DMS53 treated with DMSO at 0.1 percent for 48 hours (cell line): ENCODE measurements around the gene CSNK1A1.

Experiments
- DNase-seq: peaks from one replicate; lab custom pipeline; 2025; ENCODE audit not compliant: unreplicated experiment; lab: John Stamatoyannopoulos, UW

Gene CSNK1A1

GRCh38 chr5:149575131-149575530 lies 23.9 kb upstream of the CSNK1A1 start:
- no peak for DNase-seq

DNA sequence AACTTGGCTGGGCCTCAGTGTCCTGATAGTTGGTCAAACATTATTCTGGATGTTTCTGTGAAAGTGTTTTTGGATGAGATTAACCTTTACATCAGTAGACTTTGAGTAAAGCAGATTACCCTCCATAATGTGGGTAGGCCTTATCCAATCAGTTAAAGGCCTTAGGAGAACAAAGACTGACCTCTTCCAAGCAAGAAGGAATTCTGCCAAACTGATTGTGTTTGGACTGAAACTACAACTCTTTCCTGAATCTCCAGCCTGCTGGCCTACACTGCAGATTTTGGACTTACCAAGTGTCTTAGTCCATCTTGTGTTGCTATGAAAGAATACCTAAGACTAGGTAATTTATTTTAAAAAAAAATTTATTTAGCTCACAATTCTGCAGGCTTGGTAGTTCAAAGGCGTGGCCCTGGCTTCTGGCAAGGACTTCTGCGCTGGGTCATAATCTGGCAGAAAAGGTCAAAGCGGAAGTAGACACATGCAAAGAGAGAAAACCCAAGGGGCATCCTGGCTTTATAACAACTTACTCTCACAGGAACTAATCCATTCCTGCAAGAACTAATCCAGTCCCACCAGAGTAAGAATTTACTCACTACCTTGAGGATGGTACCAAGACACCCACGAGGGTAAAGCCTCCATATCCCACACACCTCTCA lies 21.5 kb upstream of the CSNK1A1 start:
- no peak for DNase-seq

GRCh38 chr5:149572170-149572569 lies 20.9 kb upstream of the CSNK1A1 start:
- DNase-seq = no peak

GRCh38 chr5:149567226-149567625 lies 16.0 kb upstream of the CSNK1A1 start:
- DNase-seq = no peak

- DNase-seq = peak; percentile 90
Observed at GRCh38 chr5:149564542-149565140, 13.4 kb upstream of the CSNK1A1 start.

GRCh38 chr5:149563466-149563865 lies 12.2 kb upstream of the CSNK1A1 start:
- DNase-seq = no peak

DNA sequence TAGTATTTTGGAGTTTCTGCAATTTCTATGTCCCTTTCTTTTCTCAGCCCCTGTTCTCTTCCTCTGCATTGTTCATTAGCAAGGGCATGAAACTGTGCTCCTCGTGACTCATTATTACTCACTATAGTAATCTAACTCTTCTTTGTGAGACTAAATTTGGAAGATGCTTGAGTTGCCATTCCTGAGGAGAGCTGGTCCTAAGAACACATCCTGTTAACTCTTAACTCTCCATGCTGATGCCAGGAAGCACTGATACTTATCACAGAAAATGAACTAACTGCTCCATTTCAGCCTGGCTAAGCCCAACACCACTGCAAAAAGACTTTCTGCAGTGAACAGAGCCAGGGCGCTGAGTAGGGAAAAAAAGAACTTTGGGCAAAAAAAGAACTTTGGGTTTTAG lies 10.6 kb upstream of the CSNK1A1 start:
- DNase-seq = peak; percentile 69

DNA sequence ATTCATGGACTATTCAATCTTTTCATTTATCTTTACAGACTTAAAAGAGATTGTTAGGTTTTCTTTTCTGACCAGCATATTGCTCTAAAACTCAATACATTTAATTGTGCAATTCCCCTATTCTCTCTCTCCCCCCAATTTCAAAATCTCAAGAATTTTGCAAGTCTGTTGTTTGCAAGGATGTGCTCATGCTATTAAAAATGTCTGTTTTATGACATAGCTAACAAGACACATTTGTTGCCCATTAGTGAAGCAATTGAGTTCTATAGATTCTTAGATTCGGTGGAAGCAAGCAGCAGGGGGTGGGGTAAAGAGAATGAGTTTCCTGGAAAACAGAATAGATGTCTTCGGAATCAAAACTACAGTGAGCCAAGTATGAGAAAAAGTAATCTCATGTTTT lies 8.5 kb upstream of the CSNK1A1 start:
- DNase-seq = no peak

- no peak for DNase-seq
Observed at GRCh38 chr5:149552553-149553160, 1.4 kb upstream of the CSNK1A1 start.

GRCh38 chr5:149552038-149552494 lies 827 bp upstream of the CSNK1A1 start:
- no peak for DNase-seq

DNA sequence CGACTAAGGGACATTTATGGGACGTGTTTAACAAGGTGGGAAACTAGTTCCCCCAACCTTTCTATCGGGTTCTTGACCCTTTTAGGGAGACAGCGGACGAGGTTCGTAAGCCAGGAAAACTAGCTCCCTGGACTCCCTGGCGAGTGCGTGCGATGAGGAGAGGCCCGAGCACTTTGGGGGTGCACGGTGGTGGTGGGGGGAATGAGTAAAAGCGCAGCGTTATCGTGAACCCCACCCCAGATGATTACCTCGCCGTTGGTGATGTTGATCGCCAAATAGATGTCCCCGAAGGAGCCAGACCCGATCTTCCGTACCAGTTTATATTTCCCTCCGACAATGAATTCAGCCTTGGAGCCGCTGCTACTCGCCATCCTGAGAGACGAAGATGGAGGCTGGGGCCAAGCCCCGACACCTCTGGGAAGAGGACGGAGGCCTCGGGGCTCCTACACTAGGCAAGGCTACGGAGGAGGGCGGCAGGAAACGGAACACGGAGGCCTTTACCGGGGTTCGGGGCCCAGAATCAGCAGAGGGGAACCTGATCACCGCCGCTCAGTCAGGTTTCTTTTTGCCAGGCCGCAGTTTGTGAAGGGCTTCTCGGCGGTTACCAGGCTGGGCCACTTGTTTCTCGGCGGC lies 529 bp downstream of the CSNK1A1 start:
- DNase-seq = no peak

DNA sequence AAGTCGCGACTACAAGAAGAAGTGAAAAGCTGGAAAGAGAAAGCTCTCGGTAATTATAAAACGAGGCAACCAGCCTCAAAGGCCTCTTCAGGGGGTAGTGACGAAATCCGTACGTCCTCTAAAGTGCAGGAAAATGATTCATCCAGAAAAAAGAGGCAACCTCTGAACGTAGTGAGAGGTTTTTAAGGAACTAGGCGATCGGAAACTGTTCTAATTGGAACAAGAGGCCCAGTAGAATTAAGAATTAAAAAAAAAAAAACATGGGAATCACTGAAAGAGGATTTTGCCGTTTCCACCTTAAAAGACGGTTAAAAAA lies 1.0 kb downstream of the CSNK1A1 start:
- DNase-seq = no peak

GRCh38 chr5:149549461-149550267 lies 1.6 kb downstream of the CSNK1A1 start:
- peak; percentile 88 for DNase-seq

GRCh38 chr5:149546974-149547373 lies 4.3 kb downstream of the CSNK1A1 start:
- peak; percentile 75 for DNase-seq

DNA sequence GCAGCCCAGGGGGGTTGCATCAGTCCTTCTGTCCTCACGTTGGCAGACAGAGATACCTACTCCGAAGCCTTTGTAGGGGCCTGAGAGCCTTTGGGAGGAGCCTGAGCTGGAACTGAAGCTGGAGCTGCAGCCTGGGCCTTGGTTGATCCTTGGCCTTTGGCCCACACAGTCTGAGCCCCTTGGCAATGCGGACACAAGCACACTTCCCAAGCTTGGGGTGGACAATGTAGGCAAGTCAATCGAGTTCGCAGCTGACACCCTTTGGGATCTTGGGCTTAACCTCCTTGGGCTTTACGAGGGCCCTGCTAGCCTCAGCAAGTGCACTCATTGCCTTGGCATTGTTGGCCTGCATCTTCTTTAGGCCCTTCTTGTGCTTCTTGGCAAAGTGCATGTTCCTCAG lies 5.9 kb downstream of the CSNK1A1 start:
- DNase-seq = no peak

GRCh38 chr5:149544028-149544420 lies 7.2 kb downstream of the CSNK1A1 start:
- no peak for DNase-seq

DNA sequence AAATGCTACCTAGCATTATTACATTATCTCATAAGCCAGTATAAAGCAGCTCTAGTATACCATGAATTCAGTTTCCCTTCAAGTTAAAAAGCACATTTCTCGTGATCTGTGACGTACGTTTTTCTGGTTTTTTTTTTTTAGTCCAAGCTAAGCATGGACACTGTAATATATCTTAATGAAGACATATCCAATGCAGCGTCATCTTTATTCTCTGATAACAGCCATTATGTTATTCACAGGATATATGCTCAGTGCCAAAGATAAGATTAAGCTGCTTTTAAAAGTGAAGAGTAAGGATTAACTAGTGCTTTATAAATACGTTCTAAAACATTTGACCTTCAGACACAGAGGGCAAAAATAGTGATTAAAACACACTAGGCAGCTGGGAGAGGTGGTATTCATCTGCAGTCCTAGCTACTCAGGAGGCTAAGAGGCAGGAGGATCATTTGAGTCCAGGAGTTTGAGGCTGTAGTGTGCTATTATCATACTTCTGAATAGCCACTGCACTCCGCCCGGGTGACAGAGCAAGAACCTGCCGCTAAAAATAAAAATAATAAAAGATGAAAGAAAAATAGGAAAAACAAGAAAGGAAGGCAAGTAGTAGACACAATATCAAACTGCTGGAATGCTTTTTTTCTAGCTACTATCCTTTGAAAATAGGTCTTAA lies 7.7 kb downstream of the CSNK1A1 start:
- no peak for DNase-seq

DNA sequence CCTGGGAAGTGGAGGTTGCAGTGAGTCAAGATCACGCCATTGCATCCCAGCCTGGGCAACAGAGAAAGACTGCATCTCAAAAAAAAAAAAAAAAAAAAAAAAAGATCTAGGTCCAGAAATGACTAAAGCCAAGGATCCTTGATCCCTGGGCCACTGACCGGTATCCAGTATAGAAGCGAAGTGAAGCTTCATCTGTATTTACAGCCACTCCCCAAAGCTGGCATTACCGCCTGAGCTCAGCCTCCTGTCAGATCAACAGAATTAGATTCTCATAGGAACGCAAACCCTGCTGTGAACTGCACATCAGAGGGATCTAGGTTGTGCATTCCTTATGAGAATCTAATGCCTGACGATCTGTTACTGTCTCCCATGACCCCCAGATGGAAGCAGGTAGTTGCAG lies 9.3 kb downstream of the CSNK1A1 start:
- DNase-seq = no peak

- no peak for DNase-seq
Observed at GRCh38 chr5:149540089-149540488, 11.2 kb downstream of the CSNK1A1 start.

GRCh38 chr5:149537374-149537975 lies 13.8 kb downstream of the CSNK1A1 start:
- no peak for DNase-seq
